ENCODE measurements around the gene LIPK.

The LIPK gene

GRCh38 chr10:88756660-88757059, 50.6 kb downstream of the LIPK start:
- Histone ChIP-seq H4K20me1 (ENCODE audit: control insufficient read depth, insufficient read depth, low read depth, low read length) (no peaks in the 10 kb centered on the region), H3F3A (ENCODE audit: control insufficient read depth, insufficient read depth) (no peaks in the 10 kb centered on the region), H3K9me3 (ENCODE audit: control insufficient read depth, insufficient read depth, low read length) (no peaks in the 10 kb centered on the region), H3K9me2 (replicated peaks; ENCODE audit: control insufficient read depth, low read length) (no peaks in the 10 kb centered on the region), H3K27ac (ENCODE audit: low read depth, low read length) (no peak overlapping the region), H3K27me3 (ENCODE audit: control insufficient read depth, low read length) (peaks cover 7% of the 10 kb centered on the region; the same call in 1 of the 2 replicates), H3K36me3 (ENCODE audit: control insufficient read depth, low read length) (no peaks in the 10 kb centered on the region), H3K4me2 (ENCODE audit: low read length) (no peak overlapping the region), H3K4me1 (ENCODE audit: control insufficient read depth, low read length) (no peaks in the 10 kb centered on the region), H3K4me3 (ENCODE audit: low read length) (no peak overlapping the region), H3K79me2 (ENCODE audit: control insufficient read depth, low read length) (no peaks in the 10 kb centered on the region)
- no peak for TF ChIP-seq CTCF (IDR thresholded peaks at IDR 0.05; ENCODE audit: low read depth, low read length, poor library complexity, severe bottlenecking)
- TF ChIP-seq EZH2phosphoT487 (IDR thresholded peaks at IDR 0.05; ENCODE audit: borderline replicate concordance, low read length), result no peak

- Histone ChIP-seq H3K27ac (ENCODE audit: low read depth, low read length) (no peak within 1 kb of the TSS), H3K36me3 (ENCODE audit: control insufficient read depth, low read length) (no peaks in the 10 kb centered on the region), H3K4me2 (ENCODE audit: low read length) (no peak within 1 kb of the TSS), H3K4me1 (ENCODE audit: control insufficient read depth, low read length) (no peaks in the 10 kb centered on the region), H3K9me3 (ENCODE audit: control insufficient read depth, insufficient read depth, low read length) (no peaks in the 10 kb centered on the region), H3K27me3 (ENCODE audit: control insufficient read depth, low read length) (peaks cover 6% of the 10 kb centered on the region; the same call in 1 of the 2 replicates), H4K20me1 (ENCODE audit: control insufficient read depth, insufficient read depth, low read depth, low read length) (no peaks in the 10 kb centered on the region), H3F3A (ENCODE audit: control insufficient read depth, insufficient read depth) (no peaks in the 10 kb centered on the region), H3K9me2 (replicated peaks; ENCODE audit: control insufficient read depth, low read length) (no peaks in the 10 kb centered on the region), H3K79me2 (ENCODE audit: control insufficient read depth, low read length) (no peaks in the 10 kb centered on the region), H3K4me3 (ENCODE audit: low read length) (no peak within 1 kb of the TSS)
- TF ChIP-seq EZH2phosphoT487 (IDR thresholded peaks at IDR 0.05; ENCODE audit: borderline replicate concordance, low read length) (no peak), CTCF (IDR thresholded peaks at IDR 0.05; ENCODE audit: low read depth, low read length, poor library complexity, severe bottlenecking) (no peak)
Measured at GRCh38 chr10:88759366-88760101, 53.5 kb downstream of the LIPK start, which contains the start of gene LIPN. TSS of gene LIPN (plus strand) at chr10:88760020. CDS start at chr10:88761406, 1,386 bp downstream.

- H3K9me3 ChIP-seq (ENCODE audit: control insufficient read depth, insufficient read depth, low read length), result no peaks in the 10 kb centered on the region
- peaks cover 3% of the 10 kb centered on the region; the same call in 1 of the 2 replicates for H3K27me3 ChIP-seq (ENCODE audit: control insufficient read depth, low read length)
- no peak overlapping the region for H3K27ac ChIP-seq (ENCODE audit: low read depth, low read length)
- no peaks in the 10 kb centered on the region for H4K20me1 ChIP-seq (ENCODE audit: control insufficient read depth, insufficient read depth, low read depth, low read length)
- no peak for TF ChIP-seq CTCF (IDR thresholded peaks at IDR 0.05; ENCODE audit: low read depth, low read length, poor library complexity, severe bottlenecking)
- no peak for TF ChIP-seq EZH2phosphoT487 (IDR thresholded peaks at IDR 0.05; ENCODE audit: borderline replicate concordance, low read length)
- H3K4me1 ChIP-seq (ENCODE audit: control insufficient read depth, low read length), result no peaks in the 10 kb centered on the region
- H3K4me3 ChIP-seq (ENCODE audit: low read length), result no peak overlapping the region
- no peak overlapping the region for H3K4me2 ChIP-seq (ENCODE audit: low read length)
- H3F3A ChIP-seq (ENCODE audit: control insufficient read depth, insufficient read depth), result no peaks in the 10 kb centered on the region
- H3K9me2 ChIP-seq (replicated peaks; ENCODE audit: control insufficient read depth, low read length), result no peaks in the 10 kb centered on the region
- no peaks in the 10 kb centered on the region for H3K79me2 ChIP-seq (ENCODE audit: control insufficient read depth, low read length)
- H3K36me3 ChIP-seq (ENCODE audit: control insufficient read depth, low read length), result no peaks in the 10 kb centered on the region
Measured at GRCh38 chr10:88762906-88763305, 56.9 kb downstream of the LIPK start.

Measured in DOHH2 (cell line).